Subcutaneous adipose tissue (tissue), 4 donors: Measurements from ENCODE around the gene PRM1. TPM values are rescaled to one million over a fixed set of nuclear protein-coding genes. Genes with fewer than 3 reads are reported as not detected.

ENCODE experiments used
- total RNA-seq, 4 donors: library from RNA; depleted of rRNA; stranded (reverse); fragments of >200 nt; gene quantifications; one replicate each; pipeline ENCODE4 v1.1.0, GENCODE V29; 2016
- TF ChIP-seq, protein P1 (sequence below): fragments of 450-650 bp; IDR thresholded peaks from one replicate; pipeline ENCODE4 v1.5.1; 2016; ENCODE audit warnings: low read depth, mild to moderate bottlenecking, control low read depth, antibody characterized with exemption, moderate library complexity

The PRM1 gene
- total RNA-seq, 4 donors from 2014 or later, result not detected

GRCh38 chr16:11319529-11320146 is 38.5 kb upstream of the PRM1 start:
- TF ChIP-seq, protein P1, sequence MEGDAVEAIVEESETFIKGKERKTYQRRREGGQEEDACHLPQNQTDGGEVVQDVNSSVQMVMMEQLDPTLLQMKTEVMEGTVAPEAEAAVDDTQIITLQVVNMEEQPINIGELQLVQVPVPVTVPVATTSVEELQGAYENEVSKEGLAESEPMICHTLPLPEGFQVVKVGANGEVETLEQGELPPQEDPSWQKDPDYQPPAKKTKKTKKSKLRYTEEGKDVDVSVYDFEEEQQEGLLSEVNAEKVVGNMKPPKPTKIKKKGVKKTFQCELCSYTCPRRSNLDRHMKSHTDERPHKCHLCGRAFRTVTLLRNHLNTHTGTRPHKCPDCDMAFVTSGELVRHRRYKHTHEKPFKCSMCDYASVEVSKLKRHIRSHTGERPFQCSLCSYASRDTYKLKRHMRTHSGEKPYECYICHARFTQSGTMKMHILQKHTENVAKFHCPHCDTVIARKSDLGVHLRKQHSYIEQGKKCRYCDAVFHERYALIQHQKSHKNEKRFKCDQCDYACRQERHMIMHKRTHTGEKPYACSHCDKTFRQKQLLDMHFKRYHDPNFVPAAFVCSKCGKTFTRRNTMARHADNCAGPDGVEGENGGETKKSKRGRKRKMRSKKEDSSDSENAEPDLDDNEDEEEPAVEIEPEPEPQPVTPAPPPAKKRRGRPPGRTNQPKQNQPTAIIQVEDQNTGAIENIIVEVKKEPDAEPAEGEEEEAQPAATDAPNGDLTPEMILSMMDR, result no peak

GRCh38 chr16:11318817-11319216 is 37.7 kb upstream of the PRM1 start:
- TF ChIP-seq, protein P1, result no peak

DNA sequence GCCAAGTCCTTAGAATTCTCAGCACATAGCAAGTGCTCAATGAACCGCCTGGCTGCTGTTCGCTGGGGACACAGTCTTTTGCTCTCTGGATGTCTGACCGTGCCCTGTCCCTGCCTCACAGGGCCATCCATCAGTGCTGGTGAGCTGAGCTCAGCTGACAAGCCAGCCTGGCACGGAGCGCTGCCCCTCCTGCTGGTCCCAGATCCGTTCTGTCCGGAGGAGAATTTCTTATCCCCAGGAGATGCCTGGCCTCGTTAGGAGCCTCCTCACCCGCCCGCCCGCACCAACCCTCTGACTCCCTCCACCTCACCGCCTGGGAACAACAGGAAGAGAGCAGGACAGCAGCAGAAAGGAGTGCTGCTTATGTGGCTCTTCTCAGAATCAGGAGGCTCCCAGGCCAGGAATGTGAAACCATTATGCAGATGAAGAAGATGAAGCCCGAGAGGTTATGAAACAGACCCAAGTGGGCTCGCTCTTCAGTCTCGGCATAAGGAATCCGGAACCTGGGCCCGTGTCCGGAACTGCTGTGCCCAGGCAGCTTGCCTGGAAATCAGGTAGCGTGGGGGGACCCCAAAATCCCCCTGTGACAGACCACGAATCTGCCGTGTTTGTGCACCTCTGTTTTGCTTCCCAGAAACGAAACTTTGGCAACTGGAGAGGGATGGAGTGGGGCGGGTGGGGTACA is 35.3 kb upstream of the PRM1 start:
- TF ChIP-seq, protein P1, result no peak

DNA sequence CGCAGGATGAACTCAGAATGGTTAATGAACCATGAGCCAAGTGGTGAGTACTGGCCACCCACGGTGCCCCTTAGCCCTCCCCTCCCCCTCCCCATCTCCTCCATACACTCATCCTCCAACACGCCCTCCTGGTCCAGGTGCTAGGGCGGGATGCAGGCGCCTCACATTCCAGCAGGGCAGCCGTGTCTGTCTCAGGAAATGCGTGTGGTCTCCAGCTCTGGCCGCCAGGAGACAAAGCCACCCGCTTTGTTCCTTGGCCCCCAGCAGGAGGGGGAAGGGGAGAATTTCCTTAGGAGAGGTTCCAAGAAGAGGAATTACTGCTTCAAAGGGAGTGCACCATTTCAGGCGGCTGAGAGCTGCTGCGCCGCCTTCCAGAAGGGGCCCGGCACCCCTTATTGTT is 34.4 kb upstream of the PRM1 start:
- TF ChIP-seq, protein P1, result no peak

DNA sequence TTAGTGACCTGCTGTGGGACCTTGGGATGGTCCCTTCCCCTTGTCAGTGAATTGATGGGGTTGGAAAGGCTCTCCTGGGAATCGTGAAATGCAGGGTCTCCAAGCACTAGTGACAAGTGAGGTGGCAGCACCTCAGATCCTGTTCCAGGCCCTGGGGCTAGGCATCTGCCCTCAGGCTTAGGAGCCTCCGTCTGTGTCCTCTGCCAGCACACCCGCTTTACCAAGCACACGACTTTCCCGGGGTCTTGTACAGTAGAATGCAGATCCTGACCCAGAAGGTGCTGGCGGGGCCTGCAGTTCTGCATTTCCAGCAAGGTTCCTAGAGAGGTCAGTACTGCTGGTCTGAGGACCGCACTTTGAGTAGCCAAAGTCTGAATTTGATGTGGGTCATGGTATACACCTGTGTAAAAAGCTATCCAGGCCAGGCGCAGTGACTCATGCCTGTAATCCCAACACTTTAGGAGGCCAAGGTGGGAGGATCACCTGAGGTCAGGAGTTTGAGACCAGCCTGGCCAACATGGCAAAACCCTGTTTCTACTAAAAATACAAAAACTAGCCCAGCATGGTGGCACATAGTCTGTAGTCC is 33.3 kb upstream of the PRM1 start:
- TF ChIP-seq, protein P1, result no peak

DNA sequence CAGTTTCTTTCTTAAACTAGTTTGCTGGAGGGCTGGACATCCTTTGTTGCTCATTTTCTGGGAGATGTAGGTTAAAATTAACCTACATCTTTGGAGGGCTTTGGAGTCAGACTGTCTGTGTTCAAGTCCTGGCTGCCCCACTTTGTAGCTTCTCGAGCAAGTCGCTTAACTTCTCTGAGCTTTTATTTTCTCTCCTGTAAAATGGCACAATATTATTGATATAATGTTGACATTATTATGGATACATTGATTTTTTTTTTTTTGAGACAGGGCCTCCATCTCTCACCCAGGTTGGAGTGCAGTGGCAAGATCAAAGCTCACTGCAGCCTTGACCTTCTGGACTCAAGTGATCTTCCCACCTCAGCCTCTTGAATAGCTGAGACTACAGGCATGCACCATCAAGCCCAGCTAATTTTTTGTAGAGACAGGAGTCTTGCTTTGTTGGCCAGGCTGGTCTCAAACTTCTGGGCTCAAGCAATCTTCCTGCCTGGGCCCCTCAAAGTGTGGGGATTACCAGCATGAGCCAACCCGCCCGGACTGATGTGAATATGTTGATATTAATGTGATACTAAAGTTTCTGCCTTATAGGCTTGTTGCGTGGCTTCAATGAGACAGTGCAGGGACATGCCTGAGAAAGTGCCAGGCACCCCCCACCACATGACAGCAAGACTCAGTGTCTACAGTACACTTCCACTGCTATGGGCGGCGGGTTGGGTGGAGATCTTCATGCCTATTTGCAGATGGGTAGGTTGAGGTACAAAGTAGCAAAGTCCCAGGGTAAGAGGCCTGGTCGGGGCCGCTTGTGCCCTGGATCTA is 32.6 kb upstream of the PRM1 start:
- TF ChIP-seq, protein P1, result no peak
